ENCODE measurements around the gene HNF1B.

GRCh38 chr17:37713624-37714023, 31.2 kb downstream of the HNF1B start:
- TF ChIP-seq CTCF (IDR thresholded peaks at IDR 0.05) (no peak), POLR2A (IDR thresholded peaks at IDR 0.05) (no peak), POLR2AphosphoS5 (IDR thresholded peaks at IDR 0.05) (no peak)

Measured in prostate gland (tissue), 2 donors.